T47D (cell line): ENCODE results near the gene CACNA1D.

ENCODE experiments used
- DNase-seq, 2 experiments: peaks; one replicate each; pipeline versions ENCODE4 v3.0.0 to v3.0.0-alpha.2; 2011 to 2012; ENCODE audit warnings: low read depth in 1 of 2, low spot score in 1 of 2
- JUND ChIP-seq: IDR thresholded peaks from 2 replicates; pipeline ENCODE4 v1.6.1; 2012; ENCODE audit warnings: low read depth
- in situ Hi-C: cut with HindIII; loops from 2 replicates; pipeline ENCODE4 v1.10.0; 2016; ENCODE audit warnings: low sequenced_read_pairs, low pct_unique_long_range_greater_than_20kb

The CACNA1D gene

DNA sequence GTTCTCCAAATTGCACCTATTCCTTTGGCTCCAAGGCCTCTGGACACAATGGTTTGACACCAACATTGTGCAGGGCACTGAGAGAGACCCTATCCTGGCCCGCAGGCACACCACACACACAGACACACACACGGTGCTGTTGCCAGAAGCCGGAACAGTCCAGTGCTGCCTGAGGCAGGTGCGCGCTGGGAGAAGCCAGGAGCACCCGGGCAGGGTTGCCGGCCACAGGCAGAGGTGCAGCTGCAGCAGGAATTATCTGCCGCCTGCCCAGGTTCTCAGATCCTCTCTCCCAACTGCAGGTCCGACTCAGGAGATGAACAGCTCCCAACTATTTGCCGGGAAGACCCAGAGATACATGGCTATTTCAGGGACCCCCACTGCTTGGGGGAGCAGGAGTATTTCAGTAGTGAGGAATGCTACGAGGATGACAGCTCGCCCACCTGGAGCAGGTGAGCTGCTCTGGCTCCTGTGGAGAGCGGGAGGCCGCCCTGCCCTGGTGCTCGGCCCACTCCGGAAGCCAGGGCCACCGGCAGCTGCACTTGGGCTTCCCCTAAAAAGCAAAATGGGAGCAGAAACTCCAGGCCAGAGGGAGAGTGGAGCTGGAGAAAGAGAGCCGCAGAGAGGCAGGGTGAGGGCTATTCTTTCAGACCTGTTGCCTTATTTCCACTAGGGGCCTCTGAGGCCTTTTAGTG is 308.9 kb downstream of the CACNA1D start:
- no peak for TF ChIP-seq JUND
- no peak for DNase-seq
- in situ Hi-C loops, result no loop called here

DNA sequence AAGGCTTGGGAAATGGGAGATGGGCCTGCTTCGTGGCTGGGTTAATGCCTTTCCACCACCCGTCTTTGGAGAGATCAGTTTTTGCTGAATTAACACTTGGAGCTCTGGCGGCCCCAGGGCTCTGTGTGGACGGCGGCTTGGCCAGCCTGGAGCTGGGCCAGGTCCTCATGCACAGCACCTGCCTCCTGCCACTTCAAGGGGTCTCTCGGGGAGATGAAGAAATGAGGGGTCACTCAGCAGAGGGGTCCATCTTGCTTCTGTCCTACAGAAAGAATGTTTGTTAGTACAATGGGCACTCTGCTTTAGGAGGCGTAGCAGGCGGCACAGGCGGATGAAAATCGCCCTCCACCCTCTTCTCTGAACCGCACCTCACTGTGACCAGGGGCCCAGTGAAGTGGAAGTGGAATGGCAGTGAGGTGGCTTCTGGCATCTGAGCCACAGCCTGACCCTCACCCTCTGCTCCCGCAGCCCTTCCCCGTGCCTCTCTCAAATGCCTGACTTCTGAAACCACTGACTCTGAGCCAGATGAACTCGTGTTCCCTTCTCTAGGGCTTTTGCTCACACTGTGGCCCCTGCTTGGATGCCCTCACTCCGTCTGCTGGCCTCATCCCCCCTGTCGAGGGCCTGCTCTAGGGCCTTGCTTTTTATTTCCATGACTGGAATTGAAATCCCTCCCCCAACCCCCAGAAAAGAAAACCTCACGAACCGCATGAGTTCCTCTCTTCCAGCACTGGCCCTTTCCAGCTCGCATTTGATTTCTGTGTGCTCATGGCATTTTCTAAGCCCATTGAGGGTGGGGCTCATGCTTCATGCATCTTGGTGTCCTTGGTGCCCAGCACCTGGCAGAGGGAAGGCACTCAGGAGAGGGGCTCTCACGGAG is 309.6 kb downstream of the CACNA1D start:
- no peak for TF ChIP-seq JUND
- in situ Hi-C loops, result no loop called here
- no peak for DNase-seq

DNA sequence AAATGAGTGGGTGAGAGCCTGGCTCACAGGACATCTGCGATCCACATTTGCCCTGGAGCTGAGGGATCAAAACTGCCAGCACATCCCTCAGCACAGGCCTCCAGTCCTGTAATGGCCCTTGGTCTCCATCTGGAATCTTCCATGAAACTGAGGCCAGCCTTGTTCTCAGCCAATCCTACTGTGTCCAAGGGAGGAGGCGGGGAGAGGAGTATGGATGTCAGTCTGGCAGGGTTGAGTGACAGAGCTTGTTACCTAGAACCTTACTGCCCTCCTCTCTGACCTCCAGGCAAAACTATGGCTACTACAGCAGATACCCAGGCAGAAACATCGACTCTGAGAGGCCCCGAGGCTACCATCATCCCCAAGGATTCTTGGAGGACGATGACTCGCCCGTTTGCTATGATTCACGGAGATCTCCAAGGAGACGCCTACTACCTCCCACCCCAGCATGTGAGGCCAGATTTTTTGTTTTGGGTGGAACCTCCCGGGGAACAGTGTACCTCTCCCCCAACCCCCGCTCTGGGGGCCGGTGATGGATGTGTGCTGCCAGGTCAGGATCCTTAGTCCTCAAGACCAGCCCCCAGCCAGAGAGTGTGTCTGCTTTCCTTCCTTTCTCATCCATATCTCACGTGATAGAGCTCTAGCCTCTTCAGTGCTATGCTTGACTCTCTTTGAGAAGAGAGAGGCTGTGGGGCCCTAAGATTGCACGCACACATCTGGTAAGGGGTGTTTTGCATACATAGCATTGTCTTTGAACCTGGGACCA is 310.5 kb downstream of the CACNA1D start:
- TF ChIP-seq JUND, result no peak
- DNase-seq, result no peak
- in situ Hi-C loops, result no loop called here

GRCh38 chr3:53805463-53806159 is 311.2 kb downstream of the CACNA1D start:
- TF ChIP-seq JUND, result no peak
- in situ Hi-C loops, result no loop called here
- no peak for DNase-seq

GRCh38 chr3:53806182-53807116 is 312.0 kb downstream of the CACNA1D start:
- no peak for DNase-seq
- TF ChIP-seq JUND, result no peak
- in situ Hi-C loops, result no loop called here

DNA sequence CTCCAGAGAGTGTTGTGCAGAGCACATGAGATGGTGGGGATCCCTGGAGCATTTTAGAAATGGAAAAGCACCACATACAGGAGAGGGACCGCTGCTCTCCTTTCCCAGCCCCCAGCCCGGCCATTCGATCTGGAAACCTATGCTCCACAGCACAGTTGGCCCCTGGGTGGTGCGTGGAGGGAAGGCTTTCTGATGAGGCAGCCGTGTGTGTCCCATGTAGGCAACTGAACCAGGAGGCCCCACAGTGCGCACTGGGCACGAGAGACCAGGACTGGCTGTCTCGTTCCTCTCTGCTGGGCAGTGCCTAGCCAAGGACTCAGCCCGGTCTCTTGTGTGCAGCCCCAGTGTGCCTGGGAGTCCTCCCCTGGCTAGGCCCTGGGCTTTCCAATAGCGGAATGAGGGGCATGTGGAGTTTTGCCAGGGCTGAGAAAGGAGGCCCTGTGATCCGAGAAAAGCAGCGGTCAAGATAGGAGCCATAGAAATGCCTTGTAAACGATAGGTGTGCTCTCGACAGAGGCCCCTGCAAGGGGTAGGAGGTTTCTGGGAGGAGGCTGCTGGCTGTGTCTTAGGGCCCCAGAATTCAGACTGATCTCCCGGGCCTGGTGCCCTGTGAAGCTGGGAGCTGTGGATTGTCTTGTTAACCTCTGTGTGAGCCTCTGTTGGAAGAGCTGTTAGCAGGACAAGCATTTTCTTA is 312.9 kb downstream of the CACNA1D start:
- in situ Hi-C loops, result no loop called here
- no peak for TF ChIP-seq JUND
- no peak for DNase-seq

GRCh38 chr3:53808496-53808895 is 314.1 kb downstream of the CACNA1D start:
- no peak for TF ChIP-seq JUND
- no peak for DNase-seq
- in situ Hi-C loops, result no loop called here

GRCh38 chr3:53809267-53809666 is 314.9 kb downstream of the CACNA1D start:
- no peak for TF ChIP-seq JUND
- in situ Hi-C loops, result no loop called here
- no peak for DNase-seq

- DNase-seq, result no peak
- no peak for TF ChIP-seq JUND
- in situ Hi-C loops, result no loop called here
Observed at GRCh38 chr3:53809764-53810400, 315.5 kb downstream of the CACNA1D start.

GRCh38 chr3:53811143-53811927 is 316.9 kb downstream of the CACNA1D start:
- TF ChIP-seq JUND, result no peak
- no peak for DNase-seq
- in situ Hi-C loops, result no loop called here
